Uterus (tissue), 4 donors: ENCODE measurements around the gene NKAIN2. TPM values are rescaled to one million over a fixed set of nuclear protein-coding genes. Genes with fewer than 3 reads are reported as not detected.
"Not testable (repeated sequence)": the region's sequence is repeated elsewhere in the genome, so short reads cannot be mapped to it uniquely, and the experiment has no call there.

Experiments
- DNase-seq, 2 donors: peaks; one replicate each; pipeline ENCODE4 v3.0.0-alpha.2; 2019 to 2020
- H3K27ac ChIP-seq, 2 donors: fragments of 200-600 bp; sonication (generic); 1 replicate in 1 of 2; 2 replicates in 1 of 2; pipeline ENCODE4 v1.5.1; 2016 to 2018
- H3K27me3 ChIP-seq, 2 donors: fragments of 200-600 bp; sonication (generic); one replicate each; pipeline ENCODE4 v1.5.1; 2018 to 2019; ENCODE audit warnings: control low read depth in 1 of 2
- H3K36me3 ChIP-seq, 2 donors: fragments of 200-600 bp; sonication (generic); one replicate each; pipeline ENCODE4 v1.5.1; 2019; ENCODE audit warnings: control low read depth in 1 of 2
- H3K4me1 ChIP-seq, 2 donors: fragments of 200-600 bp; sonication (generic); one replicate each; pipeline ENCODE4 v1.5.1; 2018 to 2019; ENCODE audit warnings: control low read depth in 1 of 2
- H3K4me3 ChIP-seq, 2 donors: fragments of 200-600 bp; sonication (generic); 1 replicate in 1 of 2; 2 replicates in 1 of 2; pipeline ENCODE4 v1.5.1; 2018 to 2019; ENCODE audit warnings: mild to moderate bottlenecking in 1 of 2
- H3K9me3 ChIP-seq, 2 donors: fragments of 200-600 bp; sonication (generic); one replicate each; pipeline ENCODE4 v1.5.1; 2019; ENCODE audit warnings: control low read depth in 1 of 2
- CTCF ChIP-seq, 4 experiments: fragments of 200-600 bp in 2 of 4; fragments of 450-650 bp in 2 of 4; sonication (generic) in 2 of 4; IDR thresholded peaks; one replicate each; pipeline ENCODE4 v1.5.1; 2016 to 2019; ENCODE audit warnings: antibody characterized with exemption in 4 of 4, mild to moderate bottlenecking in 2 of 4, moderate library complexity in 1 of 4
- POLR2A ChIP-seq, 2 donors: fragments of 450-650 bp; IDR thresholded peaks; one replicate each; pipeline ENCODE4 v1.6.1; 2016; ENCODE audit warnings: antibody characterized with exemption in 2 of 2, mild to moderate bottlenecking in 1 of 2, moderate library complexity in 1 of 2
- intact Hi-C: fragments of 100-400 bp; cut with DNase I; formaldehyde crosslinking; loops from one replicate; pipeline ENCODE4 v1.15.1; 2023; ENCODE audit warnings: low total_unique reads
- total RNA-seq, 4 donors: library from RNA; depleted of rRNA in 3 of 4; stranded (reverse); fragments of >200 nt in 3 of 4; gene quantifications; one replicate each; pipeline versions ENCODE4 v1.1.0 to v1.2.4, GENCODE V29; 2014 to 2023
- donor health status: DM: yes; HTN: yes; CAD: no.

NKAIN2 gene
- total RNA-seq, 4 donors from 2014 or later = 0.59 to 1.1 (median 1.0) TPM; not detected in 1

- Histone ChIP-seq H3K4me3 (no peak overlapping the region), H3K4me1 (no peaks in the 10 kb centered on the region), H3K27ac (no peak overlapping the region), H3K9me3 (no peaks in the 10 kb centered on the region), H3K36me3 (no peaks in the 10 kb centered on the region), H3K27me3 (no peaks in the 10 kb centered on the region)
- no peak for TF ChIP-seq POLR2A (IDR thresholded peaks at IDR 0.05)
- no peak for TF ChIP-seq CTCF (IDR thresholded peaks at IDR 0.05)
- intact Hi-C loops = no loop called here
- DNase-seq = no peak
These were observed 169.1 kb downstream of the NKAIN2 start for GRCh38 chr6:123972600-123973294.

DNA sequence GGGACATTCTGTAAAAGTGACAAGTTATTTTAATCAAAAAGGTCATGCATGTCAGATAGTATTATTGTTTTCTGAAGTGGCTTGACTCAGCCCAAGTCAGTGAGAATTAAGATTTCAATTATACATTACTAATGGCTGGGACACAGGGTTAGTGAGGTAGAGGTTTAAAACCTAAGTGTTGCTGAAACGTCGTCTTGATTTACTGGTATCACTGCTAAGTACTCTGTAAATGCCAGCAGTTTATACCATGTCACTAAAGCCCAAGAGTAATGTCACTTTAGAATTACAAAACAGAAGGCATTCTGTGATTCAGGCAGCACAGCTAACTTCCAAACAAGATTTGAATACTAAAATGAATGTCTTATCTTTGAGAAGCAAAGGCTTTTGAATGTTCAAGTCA lies 176.6 kb downstream of the NKAIN2 start:
- Histone ChIP-seq H3K9me3 (no peaks in the 10 kb centered on the region), H3K4me3 (no peak overlapping the region), H3K27ac (no peak overlapping the region), H3K4me1 (no peaks in the 10 kb centered on the region), H3K36me3 (no peaks in the 10 kb centered on the region), H3K27me3 (no peaks in the 10 kb centered on the region)
- intact Hi-C loops = no loop called here
- TF ChIP-seq CTCF (IDR thresholded peaks at IDR 0.05) (no peak), POLR2A (IDR thresholded peaks at IDR 0.05) (no peak)
- DNase-seq = no peak

GRCh38 chr6:123986938-123987337 lies 183.3 kb downstream of the NKAIN2 start:
- H3K27ac ChIP-seq = no peak overlapping the region
- H3K27me3 ChIP-seq = no peaks in the 10 kb centered on the region
- no peaks in the 10 kb centered on the region for H3K36me3 ChIP-seq
- no peaks in the 10 kb centered on the region for H3K4me1 ChIP-seq
- intact Hi-C loops = no loop called here
- H3K9me3 ChIP-seq = no peaks in the 10 kb centered on the region
- TF ChIP-seq POLR2A (IDR thresholded peaks at IDR 0.05) = no peak
- no peak for TF ChIP-seq CTCF (IDR thresholded peaks at IDR 0.05)
- no peak for DNase-seq
- no peak overlapping the region for H3K4me3 ChIP-seq

DNA sequence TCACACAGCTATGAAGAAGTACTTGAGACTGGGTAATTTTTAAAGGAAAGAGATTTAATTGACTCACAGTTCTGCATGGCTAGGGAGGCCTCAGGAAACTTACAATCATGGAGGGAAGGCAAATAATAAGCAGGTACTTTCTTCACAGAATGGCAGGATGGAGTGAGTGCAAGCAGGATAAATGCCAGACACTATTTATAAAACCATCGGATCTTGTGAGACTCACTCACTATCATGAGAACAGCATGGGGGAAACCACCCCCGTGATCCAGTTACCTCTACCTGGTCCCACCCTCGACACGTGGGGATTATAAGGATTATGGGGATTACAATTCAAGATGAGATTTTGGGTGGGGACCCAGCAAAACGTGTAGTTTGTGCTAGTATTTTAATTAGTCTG lies 186.3 kb downstream of the NKAIN2 start:
- H3K4me3 ChIP-seq, H3K36me3 ChIP-seq, H3K27ac ChIP-seq, DNase-seq, H3K4me1 ChIP-seq, H3K27me3 ChIP-seq, H3K9me3 ChIP-seq, intact Hi-C loops: not testable (repeated sequence)

GRCh38 chr6:123990376-123990775 lies 186.7 kb downstream of the NKAIN2 start:
- H3K27ac ChIP-seq = no peak overlapping the region
- no peaks in the 10 kb centered on the region for H3K9me3 ChIP-seq
- DNase-seq = no peak
- intact Hi-C loops = no loop called here
- no peak overlapping the region for H3K4me3 ChIP-seq
- no peaks in the 10 kb centered on the region for H3K4me1 ChIP-seq
- TF ChIP-seq CTCF (IDR thresholded peaks at IDR 0.05) (no peak), POLR2A (IDR thresholded peaks at IDR 0.05) (no peak)
- H3K27me3 ChIP-seq = no peaks in the 10 kb centered on the region
- no peaks in the 10 kb centered on the region for H3K36me3 ChIP-seq

GRCh38 chr6:123994168-123994567 lies 190.5 kb downstream of the NKAIN2 start:
- Histone ChIP-seq H3K27ac (no peak overlapping the region), H3K4me1 (no peaks in the 10 kb centered on the region), H3K4me3 (no peak overlapping the region), H3K27me3 (no peaks in the 10 kb centered on the region), H3K9me3 (no peaks in the 10 kb centered on the region), H3K36me3 (no peaks in the 10 kb centered on the region)
- intact Hi-C loops = no loop called here
- no peak for TF ChIP-seq POLR2A (IDR thresholded peaks at IDR 0.05)
- TF ChIP-seq CTCF (IDR thresholded peaks at IDR 0.05) = no peak
- DNase-seq = no peak
